ENCODE measurements around the gene AJAP1. TPM values are rescaled to one million over a fixed set of nuclear protein-coding genes. Genes with fewer than 3 reads are reported as not detected.

The AJAP1 gene
- total RNA-seq, 1 experiment from 2014 or later = not detected

GRCh38 chr1:4611563-4612341, 42.7 kb upstream of the AJAP1 start:
- intact Hi-C loops (cut with micrococcal nuclease) = no loop called here
- DNase-seq (ENCODE audit: low read depth, low spot score) (no peak), ATAC-seq (no peak)
- H3K27ac ChIP-seq (ENCODE audit: low read depth, low read length) = no peak overlapping the region
- H3K36me3 ChIP-seq (ENCODE audit: control insufficient read depth in 1 of 2, insufficient read depth in 2 of 2, low read length in 2 of 2) = no peaks in the 10 kb centered on the region
- H3K4me1 ChIP-seq (ENCODE audit: control insufficient read depth in 1 of 2, insufficient read depth in 2 of 2, low read length in 2 of 2) = no peaks in the 10 kb centered on the region
- H2AFZ ChIP-seq (ENCODE audit: low read depth, low read length, poor library complexity, severe bottlenecking) = no peak overlapping the region
- H3K9me3 ChIP-seq (ENCODE audit: control insufficient read depth in 1 of 2, insufficient read depth in 1 of 2, low read depth in 1 of 2, low read length in 2 of 2) = peaks cover 0 to 5% of the 10 kb centered on the region in 2 experiments; a peak in 1 of 4 replicates
- no peaks in the 10 kb centered on the region for H3K79me2 ChIP-seq (ENCODE audit: insufficient read depth, low read length)
- no peak overlapping the region for H3K4me2 ChIP-seq (ENCODE audit: low read length)
- RAD21 ChIA-PET (ENCODE audit: low non-redundant PET in 1 of 2, low total read pairs in 2 of 2, uncharacterized antibody in 2 of 2, unreplicated experiment in 2 of 2) = no interaction called here
- peaks cover 3% of the 10 kb centered on the region; the same call in 1 of the 2 replicates for H3K27me3 ChIP-seq (ENCODE audit: insufficient read depth, low read length)
- POLR2A ChIA-PET = no interaction called here
- no peaks in the 10 kb centered on the region for H3K9me2 ChIP-seq (ENCODE audit: insufficient read depth)
- TF ChIP-seq CBX3 (IDR thresholded peaks at IDR 0.05; ENCODE audit: low read depth) = no peak
- TF ChIP-seq POLR2A (IDR thresholded peaks at IDR 0.05; ENCODE audit: borderline replicate concordance, extremely low read depth, insufficient read depth, insufficient read length) = no peak
- TF ChIP-seq ZBTB33 (IDR thresholded peaks at IDR 0.05; ENCODE audit: extremely low read depth, insufficient replicate concordance, low read length) = no peak
- TF ChIP-seq CTCF (IDR thresholded peaks at IDR 0.05 in 2 of 3, conservative IDR thresholded peaks at IDR 0.05 in 1 of 3; ENCODE audit: borderline replicate concordance in 1 of 3, insufficient read depth in 1 of 3, low read depth in 2 of 3, low read length in 2 of 3) = no peak
- no peak for TF ChIP-seq REST (IDR thresholded peaks at IDR 0.05; ENCODE audit: low read depth)
- TF ChIP-seq SRF (IDR thresholded peaks at IDR 0.05; ENCODE audit: low read depth) = no peak
- no peak for TF ChIP-seq SIN3A (IDR thresholded peaks at IDR 0.05; ENCODE audit: low read depth)
- TF ChIP-seq SP1 (IDR thresholded peaks at IDR 0.05; ENCODE audit: low read depth) = no peak
- no peak for TF ChIP-seq EZH2phosphoT487 (IDR thresholded peaks at IDR 0.05; ENCODE audit: borderline replicate concordance)
- no peaks in the 10 kb centered on the region for H4K20me1 ChIP-seq (ENCODE audit: insufficient read depth)
- H3K9ac ChIP-seq (ENCODE audit: low read length) = no peak overlapping the region
- no peak overlapping the region for H3K4me3 ChIP-seq (replicated peaks in 1 of 2; ENCODE audit: low read depth in 1 of 2, low read length in 2 of 2)
- CTCF ChIA-PET = no interaction called here
- no TSS peak for BruUV-seq (replicated peaks)

All from HCT116 (cell line).